ENCODE data around the gene HNF4A.

DNA sequence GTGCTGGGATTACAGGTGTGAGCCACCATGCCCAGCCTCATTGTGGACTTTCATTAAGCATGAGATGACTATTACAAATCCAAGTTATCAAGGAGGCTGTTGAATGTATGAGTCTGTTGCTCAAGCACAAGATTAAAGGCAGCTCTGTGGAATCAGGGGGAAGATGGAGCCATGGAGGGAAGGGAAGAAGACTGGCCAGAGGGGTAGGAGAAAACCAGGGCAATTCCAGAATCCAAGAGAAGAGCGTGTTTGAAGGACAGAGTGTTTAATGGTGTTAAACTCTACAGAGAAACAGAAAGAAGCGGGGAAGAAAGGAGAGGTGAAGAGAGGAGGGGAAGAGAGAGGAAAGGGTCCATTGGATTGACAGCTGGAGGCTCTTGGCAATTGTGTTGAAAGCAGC lies 70.4 kb downstream of the HNF4A start:
- TF ChIP-seq CEBPB (IDR thresholded peaks at IDR 0.05), result no peak
- TF ChIP-seq RAD21 (IDR thresholded peaks at IDR 0.05; ENCODE audit: low read depth), result no peak
- TF ChIP-seq, protein P1, sequence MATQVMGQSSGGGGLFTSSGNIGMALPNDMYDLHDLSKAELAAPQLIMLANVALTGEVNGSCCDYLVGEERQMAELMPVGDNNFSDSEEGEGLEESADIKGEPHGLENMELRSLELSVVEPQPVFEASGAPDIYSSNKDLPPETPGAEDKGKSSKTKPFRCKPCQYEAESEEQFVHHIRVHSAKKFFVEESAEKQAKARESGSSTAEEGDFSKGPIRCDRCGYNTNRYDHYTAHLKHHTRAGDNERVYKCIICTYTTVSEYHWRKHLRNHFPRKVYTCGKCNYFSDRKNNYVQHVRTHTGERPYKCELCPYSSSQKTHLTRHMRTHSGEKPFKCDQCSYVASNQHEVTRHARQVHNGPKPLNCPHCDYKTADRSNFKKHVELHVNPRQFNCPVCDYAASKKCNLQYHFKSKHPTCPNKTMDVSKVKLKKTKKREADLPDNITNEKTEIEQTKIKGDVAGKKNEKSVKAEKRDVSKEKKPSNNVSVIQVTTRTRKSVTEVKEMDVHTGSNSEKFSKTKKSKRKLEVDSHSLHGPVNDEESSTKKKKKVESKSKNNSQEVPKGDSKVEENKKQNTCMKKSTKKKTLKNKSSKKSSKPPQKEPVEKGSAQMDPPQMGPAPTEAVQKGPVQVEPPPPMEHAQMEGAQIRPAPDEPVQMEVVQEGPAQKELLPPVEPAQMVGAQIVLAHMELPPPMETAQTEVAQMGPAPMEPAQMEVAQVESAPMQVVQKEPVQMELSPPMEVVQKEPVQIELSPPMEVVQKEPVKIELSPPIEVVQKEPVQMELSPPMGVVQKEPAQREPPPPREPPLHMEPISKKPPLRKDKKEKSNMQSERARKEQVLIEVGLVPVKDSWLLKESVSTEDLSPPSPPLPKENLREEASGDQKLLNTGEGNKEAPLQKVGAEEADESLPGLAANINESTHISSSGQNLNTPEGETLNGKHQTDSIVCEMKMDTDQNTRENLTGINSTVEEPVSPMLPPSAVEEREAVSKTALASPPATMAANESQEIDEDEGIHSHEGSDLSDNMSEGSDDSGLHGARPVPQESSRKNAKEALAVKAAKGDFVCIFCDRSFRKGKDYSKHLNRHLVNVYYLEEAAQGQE (IDR thresholded peaks at IDR 0.05; ENCODE audit: low read depth), result no peak
- no peak for TF ChIP-seq YY1 (IDR thresholded peaks at IDR 0.05; ENCODE audit: low read depth)
- TF ChIP-seq MAX (IDR thresholded peaks at IDR 0.05), result no peak
- TF ChIP-seq CREB1 (IDR thresholded peaks at IDR 0.05; ENCODE audit: low read depth), result no peak
- no peak for TF ChIP-seq EGR1 (IDR thresholded peaks at IDR 0.05)
- TF ChIP-seq TAF1 (IDR thresholded peaks at IDR 0.05; ENCODE audit: low read depth), result no peak
- no peak for TF ChIP-seq TCF12 (IDR thresholded peaks at IDR 0.05; ENCODE audit: low read depth)
- TF ChIP-seq ZBTB7A (IDR thresholded peaks at IDR 0.05; ENCODE audit: low read depth), result no peak
- no peak for TF ChIP-seq FOXM1 (IDR thresholded peaks at IDR 0.05; ENCODE audit: borderline replicate concordance, low read depth)
- TF ChIP-seq EP300 (IDR thresholded peaks at IDR 0.05; ENCODE audit: borderline replicate concordance), result no peak
- no peak for TF ChIP-seq USF1 (IDR thresholded peaks at IDR 0.05)

All from Ishikawa (cell line).